Activated CD8-positive, alpha-beta memory T cell treated with anti-CD3 and anti-CD28 coated beads, Interleukin-2, amount 10 ng/mL, durations not matched to agents 7 days and 5 days (primary cell): ENCODE results near the gene SCUBE1. TPM values are rescaled to one million over a fixed set of nuclear protein-coding genes. Genes with fewer than 3 reads are reported as not detected.

ENCODE experiments used
- ATAC-seq: fragments of 150-1000 bp; cut with Tn5 transposase; one replicate; pipeline ENCODE4 v1.10.0; 2021; ENCODE audit warnings: moderate library complexity
- CTCF ChIA-PET: fragments of 350-600 bp; sonication (Branson Sonifier 250); formaldehyde crosslinking; loops from one replicate; lab custom pipeline; 2021; ENCODE audit warnings: antibody characterized with exemption; lab: Charles Lee
- DNase-seq: peaks from one replicate; pipeline ENCODE4 v3.0.0-alpha.2; 2020
- H3K27ac Mint-ChIP-seq: one replicate; pipeline ENCODE4 v1.8.0; 2021; ENCODE audit warnings: mild to moderate bottlenecking, mixed read lengths
- H3K27me3 Mint-ChIP-seq: one replicate; pipeline ENCODE4 v1.8.0; 2021; ENCODE audit warnings: mixed read lengths
- H3K36me3 Mint-ChIP-seq: one replicate; pipeline ENCODE4 v1.8.0; 2021; ENCODE audit warnings: mild to moderate bottlenecking, mixed read lengths
- H3K4me1 Mint-ChIP-seq: one replicate; pipeline ENCODE4 v1.8.0; 2021; ENCODE audit warnings: mixed read lengths
- H3K4me3 Mint-ChIP-seq: one replicate; pipeline ENCODE4 v1.8.0; 2021; ENCODE audit warnings: mild to moderate bottlenecking, moderate library complexity, mixed read lengths
- H3K9me3 Mint-ChIP-seq: one replicate; pipeline ENCODE4 v1.8.0; 2022; ENCODE audit warnings: low read depth, mixed read lengths
- total RNA-seq, 2 experiments: library from RNA; stranded (reverse); gene quantifications; one replicate each; pipeline ENCODE4 v1.2.3, GENCODE V29; 2021

Gene SCUBE1
- total RNA-seq, 2 experiments from 2014 or later: 0.40 to 3.0 TPM

GRCh38 chr22:43249789-43250471, 93.2 kb downstream of the SCUBE1 start:
- no peak overlapping the region for H3K4me3 Mint-ChIP-seq
- no peaks in the 10 kb centered on the region for H3K36me3 Mint-ChIP-seq
- ATAC-seq: no peak
- H3K27ac Mint-ChIP-seq: no peak overlapping the region
- H3K9me3 Mint-ChIP-seq: no peaks in the 10 kb centered on the region
- no peak for DNase-seq
- CTCF ChIA-PET: interaction anchor here (1.8 kb wide), 1 partner anchor 11 kb away, joined by 7 read pairs; no protein-coding TSS in a partner anchor
- H3K4me1 Mint-ChIP-seq: no peaks in the 10 kb centered on the region
- H3K27me3 Mint-ChIP-seq: peaks cover 2% of the 10 kb centered on the region

GRCh38 chr22:43247546-43248260, 95.5 kb downstream of the SCUBE1 start:
- no peak for DNase-seq
- Mint-ChIP-seq H3K4me3 (no peak overlapping the region), H3K9me3 (no peaks in the 10 kb centered on the region), H3K36me3 (no peaks in the 10 kb centered on the region), H3K4me1 (no peaks in the 10 kb centered on the region), H3K27ac (no peak overlapping the region), H3K27me3 (peaks cover 2% of the 10 kb centered on the region)
- ATAC-seq: no peak
- CTCF ChIA-PET: interaction anchor here (1.1 to 2.0 kb wide), 4 partner anchors 14 to 635 kb away, joined by 3 to 7 read pairs (median 5); no protein-coding TSS in a partner anchor

- no peak for DNase-seq
- no peak overlapping the region for H3K4me3 Mint-ChIP-seq
- H3K9me3 Mint-ChIP-seq: no peaks in the 10 kb centered on the region
- CTCF ChIA-PET: interaction anchor here (1.1 to 1.5 kb wide), 3 partner anchors 17 to 637 kb away, joined by 3 to 7 read pairs (median 4); no protein-coding TSS in a partner anchor
- no peaks in the 10 kb centered on the region for H3K4me1 Mint-ChIP-seq
- H3K27ac Mint-ChIP-seq: no peak overlapping the region
- no peaks in the 10 kb centered on the region for H3K36me3 Mint-ChIP-seq
- ATAC-seq: no peak
- no peaks in the 10 kb centered on the region for H3K27me3 Mint-ChIP-seq
Observed at GRCh38 chr22:43246188-43246587, 97.0 kb downstream of the SCUBE1 start.

GRCh38 chr22:43245717-43246116, 97.5 kb downstream of the SCUBE1 start:
- H3K4me3 Mint-ChIP-seq: no peak overlapping the region
- CTCF ChIA-PET: interaction anchor here (1.5 kb wide), 1 partner anchor 100 kb away, joined by 7 read pairs; no protein-coding TSS in a partner anchor
- ATAC-seq (no peak), DNase-seq (no peak)
- no peaks in the 10 kb centered on the region for H3K4me1 Mint-ChIP-seq
- no peaks in the 10 kb centered on the region for H3K9me3 Mint-ChIP-seq
- no peak overlapping the region for H3K27ac Mint-ChIP-seq
- no peaks in the 10 kb centered on the region for H3K36me3 Mint-ChIP-seq
- no peaks in the 10 kb centered on the region for H3K27me3 Mint-ChIP-seq

- Mint-ChIP-seq H3K4me1 (no peaks in the 10 kb centered on the region), H3K4me3 (no peak overlapping the region), H3K36me3 (no peaks in the 10 kb centered on the region), H3K27me3 (peaks cover under 1% of the 10 kb centered on the region), H3K27ac (no peak overlapping the region), H3K9me3 (no peaks in the 10 kb centered on the region)
- CTCF ChIA-PET: no interaction called here
- ATAC-seq (no peak), DNase-seq (no peak)
Observed at GRCh38 chr22:43244803-43245527, 98.2 kb downstream of the SCUBE1 start.

GRCh38 chr22:43244402-43244801, 98.8 kb downstream of the SCUBE1 start:
- CTCF ChIA-PET: interaction anchor here (0.9 kb wide), 1 partner anchor 102 kb away, joined by 3 read pairs; no protein-coding TSS in a partner anchor
- Mint-ChIP-seq H3K27ac (no peak overlapping the region), H3K4me3 (no peak overlapping the region), H3K4me1 (no peaks in the 10 kb centered on the region), H3K36me3 (no peaks in the 10 kb centered on the region), H3K9me3 (no peaks in the 10 kb centered on the region), H3K27me3 (peaks cover 3% of the 10 kb centered on the region)
- ATAC-seq (no peak), DNase-seq (no peak)

GRCh38 chr22:43243324-43243723, 99.8 kb downstream of the SCUBE1 start:
- no peak overlapping the region for H3K4me3 Mint-ChIP-seq
- DNase-seq (no peak), ATAC-seq (no peak)
- CTCF ChIA-PET: interaction anchor here (0.9 to 1.1 kb wide), 2 partner anchors 103 to 143 kb away, joined by 3 read pairs; no protein-coding TSS in a partner anchor
- no peaks in the 10 kb centered on the region for H3K36me3 Mint-ChIP-seq
- H3K27me3 Mint-ChIP-seq: peaks cover 3% of the 10 kb centered on the region
- H3K4me1 Mint-ChIP-seq: no peaks in the 10 kb centered on the region
- no peak overlapping the region for H3K27ac Mint-ChIP-seq
- no peaks in the 10 kb centered on the region for H3K9me3 Mint-ChIP-seq

GRCh38 chr22:43242627-43243026, 100.5 kb downstream of the SCUBE1 start:
- DNase-seq: no peak
- Mint-ChIP-seq H3K4me1 (no peaks in the 10 kb centered on the region), H3K4me3 (no peak overlapping the region), H3K27ac (no peak overlapping the region), H3K27me3 (peaks cover 3% of the 10 kb centered on the region), H3K9me3 (no peaks in the 10 kb centered on the region), H3K36me3 (no peaks in the 10 kb centered on the region)
- CTCF ChIA-PET: interaction anchor here (1.1 kb wide), 1 partner anchor 143 kb away, joined by 3 read pairs; no protein-coding TSS in a partner anchor
- ATAC-seq: no peak

- Mint-ChIP-seq H3K27me3 (peaks cover 3% of the 10 kb centered on the region), H3K36me3 (no peaks in the 10 kb centered on the region), H3K4me1 (no peaks in the 10 kb centered on the region), H3K27ac (no peak overlapping the region), H3K4me3 (no peak overlapping the region), H3K9me3 (no peaks in the 10 kb centered on the region)
- CTCF ChIA-PET: interaction anchor here (0.9 to 1.7 kb wide), 3 partner anchors 10 to 104 kb away, joined by 3 to 6 read pairs (median 4); no protein-coding TSS in a partner anchor
- ATAC-seq (no peak), DNase-seq (no peak)
Observed at GRCh38 chr22:43241699-43242386, 101.3 kb downstream of the SCUBE1 start.

- Mint-ChIP-seq H3K27me3 (peaks cover 3% of the 10 kb centered on the region), H3K36me3 (no peaks in the 10 kb centered on the region), H3K9me3 (no peaks in the 10 kb centered on the region), H3K4me1 (no peaks in the 10 kb centered on the region), H3K4me3 (no peak overlapping the region), H3K27ac (no peak overlapping the region)
- CTCF ChIA-PET: interaction anchor here (0.9 to 1.7 kb wide), 3 partner anchors 10 to 105 kb away, joined by 3 to 6 read pairs (median 4); no protein-coding TSS in a partner anchor
- no peak for DNase-seq
- ATAC-seq: no peak
Observed at GRCh38 chr22:43241138-43241597, 102.0 kb downstream of the SCUBE1 start.

- H3K4me3 Mint-ChIP-seq: no peak overlapping the region
- CTCF ChIA-PET: interaction anchor here (0.9 to 1.7 kb wide), 2 partner anchors 9 to 105 kb away, joined by 4 to 6 read pairs; no protein-coding TSS in a partner anchor
- no peaks in the 10 kb centered on the region for H3K36me3 Mint-ChIP-seq
- H3K4me1 Mint-ChIP-seq: no peaks in the 10 kb centered on the region
- DNase-seq: no peak
- H3K27ac Mint-ChIP-seq: no peak overlapping the region
- no peak for ATAC-seq
- no peaks in the 10 kb centered on the region for H3K9me3 Mint-ChIP-seq
- H3K27me3 Mint-ChIP-seq: peaks cover 3% of the 10 kb centered on the region
Observed at GRCh38 chr22:43240614-43241013, 102.6 kb downstream of the SCUBE1 start.

GRCh38 chr22:43239956-43240355, 103.2 kb downstream of the SCUBE1 start:
- CTCF ChIA-PET: no interaction called here
- Mint-ChIP-seq H3K4me1 (no peaks in the 10 kb centered on the region), H3K9me3 (no peaks in the 10 kb centered on the region), H3K36me3 (no peaks in the 10 kb centered on the region), H3K27ac (no peak overlapping the region), H3K4me3 (no peak overlapping the region), H3K27me3 (peaks cover 3% of the 10 kb centered on the region)
- no peak for ATAC-seq
- DNase-seq: no peak
